Raji (cell line): ENCODE results near the gene ATG5.

Experiments
- POLR2A ChIP-seq: IDR thresholded peaks from 2 replicates; pipeline ENCODE4 v1.6.1; 2011; ENCODE audit warnings: low read depth, low read length, control low read depth; ENCODE audit not compliant: insufficient read depth

ATG5 gene

DNA sequence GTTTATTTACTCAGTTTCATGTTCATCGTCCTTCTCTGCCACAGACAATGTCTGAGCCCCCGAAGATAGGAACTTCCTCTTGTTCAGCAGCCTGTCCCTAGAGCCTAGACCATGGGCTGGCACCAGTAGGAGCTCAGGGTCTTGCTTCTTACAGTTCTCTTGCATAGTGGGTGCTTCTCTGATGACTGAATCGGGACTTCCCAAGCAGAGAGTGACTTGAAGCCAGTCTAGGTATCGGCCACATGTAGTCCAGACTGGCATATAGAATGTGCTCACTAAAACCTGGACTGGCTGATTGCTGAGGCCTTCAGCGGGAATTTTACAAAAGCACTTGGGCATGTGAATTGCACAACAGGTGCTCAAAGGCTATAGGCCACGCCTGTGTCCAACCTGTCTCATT is 187.4 kb downstream of the ATG5 start:
- no peak for TF ChIP-seq POLR2A

DNA sequence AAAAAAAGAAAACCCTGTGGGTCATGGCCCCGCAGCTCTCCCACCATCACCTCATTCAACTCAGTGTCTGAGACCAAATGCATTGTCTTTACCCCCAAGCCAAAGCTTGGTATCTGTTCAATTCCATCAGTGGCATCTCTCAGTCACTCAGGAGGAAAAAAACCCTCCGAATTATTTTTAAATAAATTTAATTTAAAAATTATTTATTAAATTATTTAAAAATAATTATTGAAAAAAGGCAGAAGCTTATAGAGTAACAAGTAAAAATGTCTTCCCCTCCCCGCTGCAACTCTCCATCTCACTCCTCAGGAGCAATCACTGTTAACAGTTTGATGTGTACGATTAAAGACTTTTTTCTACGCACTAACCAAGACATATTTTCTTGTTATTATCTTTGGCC is 188.7 kb downstream of the ATG5 start:
- TF ChIP-seq POLR2A = no peak

DNA sequence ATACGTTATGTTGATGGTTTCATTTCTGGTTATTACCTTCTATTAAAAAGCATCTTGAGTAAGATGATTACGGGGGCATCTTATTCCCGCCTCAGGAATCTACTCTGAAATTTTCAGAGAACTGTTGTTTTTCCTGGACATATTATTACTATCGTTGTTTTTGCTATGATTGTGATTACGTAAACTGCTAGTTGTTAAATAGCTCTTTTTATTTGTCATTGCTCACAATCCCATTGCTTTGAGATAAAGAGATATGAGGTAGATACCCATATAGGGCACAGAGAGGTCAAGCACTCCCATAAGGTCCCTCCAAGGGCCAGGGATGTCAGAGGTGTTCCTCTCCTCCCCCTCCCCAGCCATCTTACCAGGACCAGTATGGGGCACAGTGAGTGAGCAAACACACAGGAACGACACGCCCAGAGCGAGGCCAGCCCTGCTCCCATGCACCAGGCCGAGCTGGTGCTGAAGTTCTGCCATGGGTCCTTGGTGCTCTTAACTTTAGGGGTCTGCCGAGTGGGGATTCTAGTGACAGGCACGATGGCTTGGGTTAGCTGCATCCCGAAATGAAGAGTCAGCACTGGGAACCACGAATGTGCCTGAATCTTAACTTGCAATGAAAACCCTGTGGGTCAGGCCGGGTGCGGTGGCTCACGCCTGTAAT is 189.5 kb downstream of the ATG5 start:
- TF ChIP-seq POLR2A = no peak

DNA sequence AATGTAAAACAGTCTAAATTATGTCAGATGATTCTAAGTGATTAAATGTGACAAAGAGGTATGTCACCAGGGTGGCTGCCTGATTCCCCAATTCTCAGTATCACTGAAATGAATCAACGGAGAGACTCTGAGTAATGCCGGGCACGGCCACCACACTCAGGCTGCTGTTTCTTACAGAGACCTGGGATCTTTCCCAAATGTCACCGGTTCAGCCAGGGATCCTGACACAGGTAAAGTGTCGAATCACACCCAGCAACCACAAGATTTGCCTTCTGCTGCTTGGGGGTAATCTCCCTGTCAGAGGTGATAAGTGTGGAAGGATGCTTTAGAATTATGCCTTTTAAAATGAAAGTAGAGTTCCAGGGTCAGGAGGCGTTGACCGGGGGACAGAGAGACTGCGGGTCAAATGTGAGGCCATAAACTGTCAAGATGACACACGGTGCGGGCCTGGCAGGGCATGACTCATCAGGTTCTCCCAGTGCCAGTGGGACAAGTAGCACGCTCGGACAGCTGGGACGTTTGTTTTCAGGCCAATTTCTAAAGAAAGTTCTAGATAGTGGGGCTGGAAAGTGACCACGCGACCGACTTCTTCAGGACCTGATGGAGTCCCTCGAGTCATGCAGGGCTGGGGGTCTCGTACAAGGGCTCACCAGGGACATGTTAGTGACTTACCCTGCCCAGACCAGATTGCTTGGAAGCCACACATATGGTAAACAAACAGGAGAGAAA is 190.5 kb downstream of the ATG5 start:
- TF ChIP-seq POLR2A = no peak
